HT1080 (cell line): ENCODE results near the gene TSTD1. TPM values are rescaled to one million over a fixed set of nuclear protein-coding genes. Genes with fewer than 3 reads are reported as not detected.
A peak's percentile ranks its signal among the peaks of the same experiment; 100 is the strongest.

Experiments
- DNase-seq: peaks from one replicate; pipeline ENCODE4 v3.0.0-alpha.2; 2015; ENCODE audit warnings: low read depth
- polyA plus RNA-seq, 2 experiments: library from polyadenylated mRNA; depleted of rRNA; stranded (reverse); fragments of >200 nt; gene quantifications; 2 replicates each; pipeline ENCODE4 v1.2.3, GENCODE V29; 2015
- total RNA-seq: library from RNA; depleted of rRNA; stranded (reverse); fragments of >200 nt; shearing (Covaris generic); gene quantifications from 2 replicates; pipeline ENCODE4 v1.2.3, GENCODE V29; 2014; rRNA removed

The TSTD1 gene
- total RNA-seq: 0.30 TPM in 1 of 2 replicates, not detected in the other
- not detected in 2 replicates for polyA plus RNA-seq (2015; cell fraction: cytosol; rRNA removed)
- polyA plus RNA-seq (2015; cell fraction: nucleus; rRNA removed): 0.45 and 3.3 TPM in 2 replicates

GRCh38 chr1:161038523-161039153 is at the start of gene TSTD1:
TSS of gene TSTD1 (minus strand) at chr1:161038964. CDS start at chr1:161038889, 75 bp downstream.
- DNase-seq: no peak

- no peak for DNase-seq
Measured at GRCh38 chr1:161086457-161086856, 47.7 kb upstream of the TSTD1 start.

- DNase-seq: no peak
Measured at GRCh38 chr1:161085165-161085564, 46.4 kb upstream of the TSTD1 start.

- no peak for DNase-seq
Measured at GRCh38 chr1:161084597-161084988, 45.8 kb upstream of the TSTD1 start.

- no peak for DNase-seq
Measured at GRCh38 chr1:161083748-161084596, 45.2 kb upstream of the TSTD1 start.

- DNase-seq: peak; percentile 93
Measured at GRCh38 chr1:161082996-161083747, 44.4 kb upstream of the TSTD1 start.

- no peak for DNase-seq
Measured at GRCh38 chr1:161082483-161082882, 43.7 kb upstream of the TSTD1 start.

GRCh38 chr1:161081519-161081918 is 42.8 kb upstream of the TSTD1 start:
- DNase-seq: no peak

GRCh38 chr1:161080441-161081405 is 42.0 kb upstream of the TSTD1 start:
- DNase-seq: no peak

- no peak for DNase-seq
Measured at GRCh38 chr1:161079436-161080110, 40.8 kb upstream of the TSTD1 start.

- DNase-seq: no peak
Measured at GRCh38 chr1:161077426-161077825, 38.7 kb upstream of the TSTD1 start.

GRCh38 chr1:161076410-161076809 is 37.6 kb upstream of the TSTD1 start:
- DNase-seq: no peak

GRCh38 chr1:161074676-161075368 is 36.1 kb upstream of the TSTD1 start:
- no peak for DNase-seq

- no peak for DNase-seq
Measured at GRCh38 chr1:161073474-161074121, 34.8 kb upstream of the TSTD1 start.

GRCh38 chr1:161072751-161073449 is 34.1 kb upstream of the TSTD1 start:
- DNase-seq: no peak

- peak; percentile 41 for DNase-seq
Measured at GRCh38 chr1:161071886-161072371, 33.2 kb upstream of the TSTD1 start.

GRCh38 chr1:161070761-161071160 is 32.0 kb upstream of the TSTD1 start:
- no peak for DNase-seq

- DNase-seq: peak; percentile 64
Measured at GRCh38 chr1:161069731-161070270, 31.0 kb upstream of the TSTD1 start, which contains the start of gene ARHGAP30. TSS of gene ARHGAP30 (minus strand) at chr1:161069891. CDS start at chr1:161069624, 267 bp downstream.
